SU-DHL-6 (cell line): ENCODE measurements around the gene EIF2AK3.

Source experiments
- EZH2phosphoT487 ChIP-seq: fragments of 200-600 bp; sonication (generic), shearing (Covaris generic); conservative IDR thresholded peaks from 2 replicates; pipeline ENCODE4 v1.6.1; 2018; ENCODE audit warnings: mild to moderate bottlenecking, antibody characterized with exemption, low read length, moderate library complexity, mixed read lengths
- TF ChIP-seq, protein P1 (sequence below): fragments of 200-600 bp; sonication (generic); IDR thresholded peaks from one replicate; pipeline ENCODE4 v1.5.1; 2017; ENCODE audit warnings: antibody characterized with exemption, mild to moderate bottlenecking, low read length, moderate library complexity; ENCODE audit not compliant: insufficient read depth, poor library complexity, severe bottlenecking

DNA sequence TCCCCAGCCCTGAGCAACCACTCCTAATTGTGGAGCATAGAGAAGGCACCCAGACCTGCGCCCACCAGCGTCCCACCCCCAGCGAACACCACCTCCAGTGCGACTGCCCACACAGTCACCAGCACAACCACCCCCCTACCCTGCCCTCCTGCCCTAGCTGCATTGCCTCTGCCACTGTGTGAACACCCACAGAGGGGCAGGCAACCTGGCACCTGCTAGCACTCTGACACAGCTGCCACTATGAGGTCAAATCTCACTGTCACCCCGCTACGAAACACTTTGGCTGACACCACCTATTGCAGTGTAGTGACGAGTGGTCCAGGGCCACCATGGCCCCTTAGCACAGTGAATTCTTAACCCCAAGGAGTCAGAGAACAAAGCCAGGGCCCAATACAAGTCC, 14.1 kb upstream of the EIF2AK3 start:
- TF ChIP-seq, protein P1, sequence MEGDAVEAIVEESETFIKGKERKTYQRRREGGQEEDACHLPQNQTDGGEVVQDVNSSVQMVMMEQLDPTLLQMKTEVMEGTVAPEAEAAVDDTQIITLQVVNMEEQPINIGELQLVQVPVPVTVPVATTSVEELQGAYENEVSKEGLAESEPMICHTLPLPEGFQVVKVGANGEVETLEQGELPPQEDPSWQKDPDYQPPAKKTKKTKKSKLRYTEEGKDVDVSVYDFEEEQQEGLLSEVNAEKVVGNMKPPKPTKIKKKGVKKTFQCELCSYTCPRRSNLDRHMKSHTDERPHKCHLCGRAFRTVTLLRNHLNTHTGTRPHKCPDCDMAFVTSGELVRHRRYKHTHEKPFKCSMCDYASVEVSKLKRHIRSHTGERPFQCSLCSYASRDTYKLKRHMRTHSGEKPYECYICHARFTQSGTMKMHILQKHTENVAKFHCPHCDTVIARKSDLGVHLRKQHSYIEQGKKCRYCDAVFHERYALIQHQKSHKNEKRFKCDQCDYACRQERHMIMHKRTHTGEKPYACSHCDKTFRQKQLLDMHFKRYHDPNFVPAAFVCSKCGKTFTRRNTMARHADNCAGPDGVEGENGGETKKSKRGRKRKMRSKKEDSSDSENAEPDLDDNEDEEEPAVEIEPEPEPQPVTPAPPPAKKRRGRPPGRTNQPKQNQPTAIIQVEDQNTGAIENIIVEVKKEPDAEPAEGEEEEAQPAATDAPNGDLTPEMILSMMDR = no peak
- no peak for TF ChIP-seq EZH2phosphoT487
